Aorta (tissue), 5 donors: ENCODE data around the gene LRMDA. TPM values are rescaled to one million over a fixed set of nuclear protein-coding genes. Genes with fewer than 3 reads are reported as not detected.

Source experiments
- ATAC-seq: fragments of 200-7000 bp; cut with Tn5 transposase; one replicate; pipeline ENCODE4 v1.9.1; 2022; ENCODE audit warnings: moderate library complexity; ENCODE audit not compliant: low FRiP score
- DNase-seq, 2 donors: peaks; one replicate each; pipeline ENCODE4 v3.0.0-alpha.2; 2020
- H3K27ac ChIP-seq, 2 donors: one replicate each; pipeline ENCODE4 v1.5.1; 2013; ENCODE audit warnings: low read length in 2 of 2, mild to moderate bottlenecking in 2 of 2, moderate library complexity in 2 of 2, control low read depth in 1 of 2, inconsistent platforms in 1 of 2, low read depth in 1 of 2
- H3K27me3 ChIP-seq, 2 donors: one replicate each; pipeline ENCODE4 v1.6.1; 2013; ENCODE audit warnings: control low read depth in 1 of 2, low read length in 1 of 2, mild to moderate bottlenecking in 1 of 2, moderate library complexity in 1 of 2; ENCODE audit not compliant: insufficient read depth in 2 of 2, control insufficient read depth in 1 of 2
- H3K36me3 ChIP-seq, 2 donors: one replicate each; pipeline ENCODE4 v1.6.1; 2013; ENCODE audit warnings: control low read depth in 1 of 2, low read length in 1 of 2, mild to moderate bottlenecking in 1 of 2; ENCODE audit not compliant: insufficient read depth in 2 of 2, control insufficient read depth in 1 of 2
- H3K4me1 ChIP-seq, 2 donors: one replicate each; pipeline ENCODE4 v1.6.1; 2013; ENCODE audit warnings: low read length in 2 of 2, control low read depth in 1 of 2, mild to moderate bottlenecking in 1 of 2, moderate library complexity in 1 of 2; ENCODE audit not compliant: insufficient read depth in 2 of 2, control insufficient read depth in 1 of 2
- H3K4me3 ChIP-seq, 2 donors: one replicate each; pipeline ENCODE4 v1.5.1; 2013; ENCODE audit warnings: low read length in 2 of 2, control low read depth in 1 of 2, mild to moderate bottlenecking in 1 of 2
- H3K9me3 ChIP-seq: one replicate; pipeline ENCODE4 v1.6.1; 2013; ENCODE audit warnings: mild to moderate bottlenecking, low read length; ENCODE audit not compliant: control insufficient read depth
- WGBS, 2 donors: extraction: QIAGEN DNeasy Blood & Tissue Kit; methylation state at CpG; one replicate each; pipeline ENCODE4 v1.1.7; 2013; 5-methylcytosine and 5-hydroxymethylcytosine counted together
- intact Hi-C, 2 donors: fragments of 100-400 bp; cut with DNase I; formaldehyde crosslinking; loops; one replicate each; pipeline versions ENCODE4 v1.14.2 to v1.15.0; 2022
- polyA plus RNA-seq, 2 donors: library from polyadenylated mRNA; stranded (reverse); fragments of 200-250 nt; gene quantifications; one replicate each; pipeline ENCODE4 v1.2.3, GENCODE V29; 2013
- total RNA-seq, 2 donors: library from RNA; stranded (reverse); fragmentation: NEBNext Ultra II Directional; extraction: Animal tissue kit (Norgen Biotek cat#: 25700); gene quantifications; one replicate each; pipeline ENCODE4 v1.2.1, GENCODE V29; 2021
- donor health status: healthy with polysubstance abuse.
- donor health status: Bipolar disorder and iron deficiency.
- donor health status: DM: no; HTN: no; CAD: no.
- donor health status: DM: no; HTN: no; CAD: no.
- donor health status: DM: yes; HTN: yes; CAD: no.

The LRMDA gene
- total and polyA plus RNA-seq, 4 donors: 7.4 to 25.7 (median 14.7) TPM

- H3K9me3 ChIP-seq: no peaks in the 10 kb centered on the region
- intact Hi-C loops: no loop called here
- 45 to 54% methylated on average over 2 of the region's 2 CpGs for WGBS, 2 donors
- no peaks in the 10 kb centered on the region for H3K36me3 ChIP-seq
- H3K27me3 ChIP-seq: no peaks in the 10 kb centered on the region
- ATAC-seq: no peak
- H3K4me3 ChIP-seq: no peak overlapping the region
- peaks cover 0 to 7% of the 10 kb centered on the region in 2 donors for H3K4me1 ChIP-seq
- peak in 1 of 2 donors; percentile 45 for DNase-seq
- peak overlapping the region in 1 of 2 donors; percentile 36 for H3K27ac ChIP-seq
Measured at GRCh38 chr10:75544386-75544785, 113.0 kb downstream of the LRMDA start.

GRCh38 chr10:75544993-75545706 is 113.7 kb downstream of the LRMDA start:
- Histone ChIP-seq H3K27me3 (no peaks in the 10 kb centered on the region), H3K36me3 (no peaks in the 10 kb centered on the region), H3K4me3 (no peak overlapping the region), H3K9me3 (no peaks in the 10 kb centered on the region), H3K4me1 (peaks cover 0 to 7% of the 10 kb centered on the region in 2 donors), H3K27ac (no peak overlapping the region)
- DNase-seq: no peak
- ATAC-seq: no peak
- intact Hi-C loops: loop anchor here in 1 of 2 donors (5.0 kb wide), 1 partner anchor 112 kb away; no protein-coding TSS in a partner anchor
- 46 to 56% methylated on average over 5 of the region's 5 CpGs for WGBS, 2 donors

DNA sequence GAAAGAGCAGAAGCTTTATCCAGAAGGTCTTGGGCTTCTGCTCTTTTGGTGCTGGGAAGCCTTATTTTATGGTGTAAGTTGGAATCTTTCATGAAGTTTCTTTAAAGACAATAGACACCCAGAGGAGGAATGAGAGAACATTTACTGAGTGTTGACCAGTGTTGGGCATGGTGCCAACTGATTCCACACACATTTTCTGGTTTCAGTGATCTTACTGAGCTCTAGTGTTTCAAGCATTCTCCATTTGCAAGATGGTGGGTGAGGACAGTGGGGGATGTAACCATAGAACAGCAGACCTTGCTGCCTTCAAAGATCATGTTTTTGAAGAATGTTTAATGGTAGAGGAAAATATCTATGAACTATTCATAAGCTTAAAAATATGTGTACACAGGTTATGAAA is 114.6 kb downstream of the LRMDA start:
- H3K27me3 ChIP-seq: no peaks in the 10 kb centered on the region
- no peak for ATAC-seq
- DNase-seq: no peak
- intact Hi-C loops: loop anchor here in 1 of 2 donors (5.0 kb wide), 1 partner anchor 111 kb away; no protein-coding TSS in a partner anchor
- H3K27ac ChIP-seq: no peak overlapping the region
- H3K4me1 ChIP-seq: peaks cover 0 to 7% of the 10 kb centered on the region in 2 donors
- no peak overlapping the region for H3K4me3 ChIP-seq
- no peaks in the 10 kb centered on the region for H3K36me3 ChIP-seq
- no peaks in the 10 kb centered on the region for H3K9me3 ChIP-seq

GRCh38 chr10:75547391-75548298 is 116.2 kb downstream of the LRMDA start:
- H3K27me3 ChIP-seq: no peaks in the 10 kb centered on the region
- no peaks in the 10 kb centered on the region for H3K36me3 ChIP-seq
- H3K27ac ChIP-seq: peak overlapping the region; percentile 25 to 60
- 34 to 39% methylated on average over 7 of the region's 7 CpGs for WGBS, 2 donors
- peaks cover 0 to 7% of the 10 kb centered on the region in 2 donors for H3K4me1 ChIP-seq
- intact Hi-C loops: loop anchor here in 1 of 2 donors (5.0 kb wide), 1 partner anchor 110 kb away; no protein-coding TSS in a partner anchor
- no peak overlapping the region for H3K4me3 ChIP-seq
- no peaks in the 10 kb centered on the region for H3K9me3 ChIP-seq
- no peak for DNase-seq
- ATAC-seq: no peak

- intact Hi-C loops: loop anchor here in 1 of 2 donors (5.0 kb wide), 1 partner anchor 109 kb away; no protein-coding TSS in a partner anchor
- Histone ChIP-seq H3K27ac (peak overlapping the region; percentile 9 to 71), H3K4me1 (peaks cover 0 to 7% of the 10 kb centered on the region in 2 donors), H3K36me3 (no peaks in the 10 kb centered on the region), H3K27me3 (no peaks in the 10 kb centered on the region), H3K4me3 (no peak overlapping the region), H3K9me3 (no peaks in the 10 kb centered on the region)
- DNase-seq (no peak), ATAC-seq (peak; percentile 46)
- 94 to 96% methylated on average over 1 of the region's 1 CpG for WGBS, 2 donors
Measured at GRCh38 chr10:75548356-75548755, 116.9 kb downstream of the LRMDA start.

DNA sequence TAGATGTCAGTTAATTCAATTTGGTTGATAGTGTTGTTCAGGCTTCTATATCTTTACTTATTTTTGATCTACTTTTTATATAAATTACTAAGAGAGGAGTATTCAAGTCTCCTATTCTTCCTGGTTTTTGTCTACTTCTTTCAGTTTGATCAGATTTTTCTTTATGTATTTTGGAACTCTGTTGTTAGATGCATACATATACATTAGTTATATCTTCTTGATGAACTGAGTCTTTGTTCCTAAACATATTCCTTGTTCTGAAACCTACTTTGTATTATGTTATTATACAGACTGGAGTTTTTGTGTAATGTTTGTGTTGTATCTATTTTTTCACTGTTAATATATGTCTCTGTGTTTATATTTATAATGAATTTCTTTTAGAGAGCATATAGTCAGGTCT is 118.8 kb downstream of the LRMDA start:
- Histone ChIP-seq H3K27ac (no peak overlapping the region), H3K4me1 (peaks cover 0 to 5% of the 10 kb centered on the region in 2 donors), H3K27me3 (no peaks in the 10 kb centered on the region), H3K4me3 (no peak overlapping the region), H3K36me3 (no peaks in the 10 kb centered on the region), H3K9me3 (no peaks in the 10 kb centered on the region)
- intact Hi-C loops: no loop called here
- DNase-seq (no peak), ATAC-seq (no peak)

DNA sequence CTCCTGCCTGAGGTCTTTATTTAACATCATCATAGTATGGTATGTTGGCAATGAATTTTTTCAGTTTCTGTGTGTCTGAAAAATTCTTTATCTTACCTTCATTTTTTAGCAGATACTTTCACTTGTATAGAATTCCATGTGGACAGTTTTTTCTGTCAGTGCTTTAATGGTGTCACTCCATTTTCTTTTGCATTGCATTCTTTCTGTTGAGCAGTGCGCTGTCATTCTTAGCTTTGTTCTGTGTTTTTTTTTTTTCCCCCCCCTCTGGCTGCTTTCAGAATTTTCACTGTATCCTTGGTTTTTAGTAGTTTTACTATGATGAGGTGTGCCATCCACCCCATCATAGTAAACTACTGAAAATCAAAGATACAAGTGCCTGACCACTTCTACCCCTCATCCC is 120.7 kb downstream of the LRMDA start:
- Histone ChIP-seq H3K4me1 (peaks cover 0 to 2% of the 10 kb centered on the region in 2 donors), H3K9me3 (no peaks in the 10 kb centered on the region), H3K36me3 (peaks cover 0 to 3% of the 10 kb centered on the region in 2 donors), H3K4me3 (no peak overlapping the region), H3K27ac (no peak overlapping the region), H3K27me3 (no peaks in the 10 kb centered on the region)
- DNase-seq (no peak), ATAC-seq (no peak)
- WGBS, 2 donors: 95 to 100% methylated on average over 1 of the region's 1 CpG
- intact Hi-C loops: no loop called here

- H3K4me3 ChIP-seq: no peak overlapping the region
- H3K4me1 ChIP-seq: no peaks in the 10 kb centered on the region
- WGBS, 2 donors: 93 to 95% methylated on average over 1 of the region's 1 CpG
- peaks cover 0 to 3% of the 10 kb centered on the region in 2 donors for H3K36me3 ChIP-seq
- intact Hi-C loops: no loop called here
- no peak for ATAC-seq
- no peaks in the 10 kb centered on the region for H3K27me3 ChIP-seq
- no peak for DNase-seq
- no peaks in the 10 kb centered on the region for H3K9me3 ChIP-seq
- no peak overlapping the region for H3K27ac ChIP-seq
Measured at GRCh38 chr10:75553550-75553949, 122.1 kb downstream of the LRMDA start.
